Measurements from ENCODE around the gene BMERB1.
"Not testable (repeated sequence)": the region's sequence is repeated elsewhere in the genome, so short reads cannot be mapped to it uniquely, and the experiment has no call there.

The BMERB1 gene

GRCh38 chr16:15434425-15435215, at the start of gene BMERB1:
TSS of gene BMERB1 (plus strand) at chr16:15434588. CDS start at chr16:15434654, 66 bp downstream.
- peak; percentile 62 to 69 for DNase-seq (ENCODE audit: low read depth in 2 of 2)

DNA sequence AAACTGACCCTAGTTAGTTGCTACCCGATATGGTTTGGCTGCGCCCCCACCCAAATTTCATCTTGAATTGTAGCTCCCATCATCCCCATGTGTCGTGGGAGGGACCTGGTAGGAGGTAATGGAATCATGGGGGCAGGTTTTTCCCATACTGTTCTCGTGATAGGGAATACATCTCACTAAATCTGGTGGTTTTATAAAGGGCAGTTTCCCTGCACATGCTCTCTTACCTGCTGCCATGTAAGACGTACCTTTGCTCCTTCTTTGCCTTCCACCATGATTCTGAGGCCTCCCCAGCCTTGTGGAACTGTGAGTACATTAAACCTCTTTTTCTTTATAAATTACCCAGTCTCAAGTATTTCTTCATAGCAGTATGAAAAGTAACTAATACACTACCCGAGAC, 46.3 kb upstream of the BMERB1 start:
- DNase-seq (ENCODE audit: low read depth in 2 of 2), result not testable (repeated sequence)

- DNase-seq (ENCODE audit: low read depth in 2 of 2), result not testable (repeated sequence)
These were observed 44.5 kb upstream of the BMERB1 start for GRCh38 chr16:15389916-15390315.

- not testable (repeated sequence) for DNase-seq (ENCODE audit: low read depth in 2 of 2)
These were observed 41.4 kb upstream of the BMERB1 start for GRCh38 chr16:15393025-15393424.

DNA sequence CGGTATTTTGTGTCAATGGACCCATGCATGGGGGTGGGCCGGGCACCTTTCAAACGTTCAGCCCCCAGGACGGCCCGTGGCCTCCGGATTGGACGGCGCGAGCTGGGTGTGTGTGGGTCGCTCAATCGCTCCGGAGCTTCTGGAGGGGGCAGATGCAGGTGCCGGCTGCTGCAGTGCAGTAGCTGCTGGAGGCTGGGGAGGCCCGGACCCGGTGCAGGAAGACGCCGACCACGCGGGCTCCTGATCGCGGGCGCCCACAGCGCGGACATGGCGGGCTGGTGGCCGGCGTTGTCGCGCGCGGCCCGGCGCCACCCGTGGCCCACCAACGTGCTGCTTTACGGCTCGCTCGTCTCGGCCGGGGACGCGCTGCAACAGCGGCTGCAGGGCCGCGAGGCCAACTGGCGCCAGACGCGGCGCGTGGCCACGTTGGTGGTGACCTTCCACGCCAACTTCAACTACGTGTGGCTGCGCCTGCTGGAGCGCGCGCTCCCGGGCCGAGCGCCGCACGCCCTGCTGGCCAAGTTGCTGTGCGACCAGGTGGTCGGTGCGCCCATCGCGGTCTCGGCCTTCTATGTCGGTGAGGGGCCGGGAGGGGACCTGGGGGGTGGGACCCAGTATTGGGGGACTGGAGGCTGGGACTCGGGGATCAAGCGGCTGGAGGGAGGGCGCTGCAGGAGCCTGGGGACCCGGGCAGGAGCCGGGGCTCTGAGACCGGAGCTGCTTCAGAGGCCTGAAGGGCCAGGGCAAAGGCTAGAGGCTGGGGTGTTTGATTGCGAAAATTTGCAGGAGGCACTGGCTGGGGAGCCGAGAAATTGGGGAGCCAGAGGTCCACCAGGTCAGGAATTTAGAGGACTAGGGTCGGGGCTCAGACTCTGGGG, 38.5 kb upstream of the BMERB1 start, which contains the start of gene MPV17L:
Gene MPV17L (plus strand): TSS at position 124 of the 878 bp plus-strand sequence. CDS start 144 bp downstream, at position 268.
- DNase-seq (ENCODE audit: low read depth in 2 of 2), result not testable (repeated sequence)

GRCh38 chr16:15396509-15396829, 37.9 kb upstream of the BMERB1 start:
- DNase-seq (ENCODE audit: low read depth in 2 of 2), result not testable (repeated sequence)

DNA sequence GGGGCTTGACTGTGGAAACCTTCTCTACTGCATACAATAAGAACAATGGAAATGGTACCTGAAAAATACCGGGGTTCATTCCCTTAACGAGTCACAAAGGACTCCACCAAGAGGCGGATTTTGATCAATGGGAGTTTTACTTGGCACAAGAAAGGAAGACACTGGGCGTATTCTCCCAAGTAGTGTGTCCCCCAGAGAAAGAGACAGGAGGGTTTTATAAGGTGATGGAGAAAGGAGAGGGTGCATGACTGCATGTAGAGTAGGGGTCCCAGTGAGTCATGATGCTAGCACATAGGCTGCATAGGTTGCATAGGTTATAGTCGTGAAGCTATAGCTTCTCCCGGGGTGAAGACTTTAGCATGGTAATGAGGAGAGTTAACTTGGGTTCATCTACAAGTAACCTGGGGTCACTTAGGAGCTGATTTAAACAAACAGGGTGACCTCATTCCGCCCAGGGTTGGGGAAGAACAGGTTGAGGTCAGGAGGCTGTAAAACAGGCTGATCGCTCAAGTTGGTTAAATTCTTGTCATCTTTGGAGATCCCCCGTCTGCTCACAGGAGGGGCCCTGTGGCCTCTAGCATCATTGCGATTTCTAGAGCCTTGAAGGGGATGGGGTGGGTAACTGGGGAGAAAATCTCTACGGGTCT, 37.3 kb upstream of the BMERB1 start:
- DNase-seq (ENCODE audit: low read depth in 2 of 2), result no peak

DNA sequence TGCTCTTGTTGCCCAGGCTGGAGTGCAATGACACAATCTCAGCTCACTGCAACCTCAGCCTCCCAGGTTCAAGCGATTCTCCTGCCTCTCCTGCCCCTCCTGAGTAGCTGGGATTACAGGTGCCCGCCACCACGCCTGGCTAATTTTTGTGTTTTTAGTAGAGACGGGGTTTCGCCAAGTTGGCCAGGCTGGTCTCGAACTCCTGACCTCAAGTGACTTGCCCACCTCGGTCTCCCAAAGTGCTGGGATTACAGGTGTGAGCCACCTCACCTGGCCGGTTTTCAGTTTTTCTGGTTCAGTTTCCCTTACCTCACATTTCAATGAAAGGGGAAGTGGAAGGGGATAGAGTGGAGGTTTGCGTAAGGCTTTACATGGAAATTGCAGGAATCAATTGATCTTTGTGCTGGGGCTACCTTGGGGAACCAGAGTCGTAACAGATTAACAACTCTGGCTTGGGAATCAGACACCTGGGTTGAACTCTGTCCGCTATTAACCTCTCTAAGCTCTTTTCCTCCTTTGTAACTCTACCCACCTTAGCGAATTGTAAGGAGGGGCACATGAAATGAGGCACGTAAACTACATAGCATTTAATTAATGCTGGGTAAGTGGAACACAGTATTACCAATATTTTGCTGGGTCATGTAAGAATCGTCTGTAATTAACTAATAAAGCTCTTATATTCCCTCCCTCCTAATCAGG, 35.6 kb upstream of the BMERB1 start:
- no peak for DNase-seq (ENCODE audit: low read depth in 2 of 2)

DNA sequence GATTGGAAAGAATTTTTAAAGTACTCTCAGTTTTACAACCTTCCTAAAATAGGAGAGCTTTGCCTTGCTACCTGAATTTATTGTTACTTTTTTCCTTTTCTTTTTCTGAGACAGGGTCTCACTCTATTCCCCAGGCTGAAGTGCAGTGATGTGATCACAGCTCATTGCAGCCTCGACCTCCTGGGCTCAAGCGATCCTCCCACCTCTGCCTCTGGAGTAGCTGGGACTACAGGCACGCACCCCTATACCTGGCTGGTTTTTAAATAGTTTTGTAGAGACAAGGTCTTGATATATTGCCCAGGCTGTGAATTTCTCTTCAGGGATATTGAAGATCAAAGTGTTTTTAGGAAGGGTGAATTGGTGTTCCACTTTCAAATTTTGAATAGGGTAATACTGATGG, 35.1 kb upstream of the BMERB1 start:
- no peak for DNase-seq (ENCODE audit: low read depth in 2 of 2)

GRCh38 chr16:15400314-15400713, 34.1 kb upstream of the BMERB1 start:
- DNase-seq (ENCODE audit: low read depth in 2 of 2), result not testable (repeated sequence)

GRCh38 chr16:15401972-15402371, 32.4 kb upstream of the BMERB1 start:
- no peak for DNase-seq (ENCODE audit: low read depth in 2 of 2)

DNA sequence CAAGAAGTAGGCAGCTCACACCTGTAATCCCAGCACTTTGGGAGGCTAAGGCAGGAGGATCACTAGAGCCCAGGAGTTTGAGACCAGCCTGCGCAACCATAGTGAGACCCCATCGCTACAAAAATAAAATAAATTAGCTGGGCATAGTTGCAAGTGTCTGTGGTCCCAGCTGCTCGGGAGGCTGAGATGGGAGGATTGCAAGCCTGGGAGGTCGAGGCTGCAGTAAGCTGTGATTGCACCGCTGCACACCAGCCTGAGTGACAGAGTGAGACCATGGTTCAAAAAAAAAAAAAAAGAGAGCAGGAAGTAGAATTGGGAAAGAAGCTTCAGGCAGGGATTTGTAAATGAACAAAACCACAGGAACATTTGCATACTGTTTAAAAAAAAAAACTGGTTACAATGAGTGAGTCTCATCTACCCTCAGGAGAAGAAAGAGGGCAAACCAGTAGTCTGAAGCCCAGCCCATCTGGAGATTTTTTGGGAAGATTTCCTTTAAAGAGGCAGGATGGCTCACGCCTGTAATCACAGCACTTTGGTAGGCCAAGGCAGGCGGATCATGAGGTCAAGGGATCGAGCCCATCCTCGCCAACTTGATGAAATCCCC, 30.9 kb upstream of the BMERB1 start:
- no peak for DNase-seq (ENCODE audit: low read depth in 2 of 2)

DNA sequence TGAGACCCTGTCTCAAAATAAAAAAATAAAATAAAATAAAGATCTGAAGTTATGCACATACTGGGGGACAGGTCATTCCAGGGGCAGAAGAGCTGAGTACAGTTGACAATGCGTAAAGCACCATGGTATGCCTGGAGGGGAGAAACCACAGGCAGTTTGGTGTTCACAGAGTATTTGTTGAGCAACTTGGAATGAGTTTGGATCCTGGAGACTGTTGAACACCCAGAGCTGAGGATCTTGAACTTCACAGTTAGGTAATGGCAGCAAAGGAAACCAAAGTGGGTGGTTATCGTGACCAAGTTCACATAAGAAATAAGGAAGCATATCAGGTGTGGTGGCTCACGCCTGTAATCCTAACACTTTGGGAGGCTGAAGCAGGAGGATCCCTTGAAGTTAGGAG, 30.3 kb upstream of the BMERB1 start:
- not testable (repeated sequence) for DNase-seq (ENCODE audit: low read depth in 2 of 2)

- DNase-seq (ENCODE audit: low read depth in 2 of 2), result no peak
These were observed 29.6 kb upstream of the BMERB1 start for GRCh38 chr16:15404792-15405191.

DNA sequence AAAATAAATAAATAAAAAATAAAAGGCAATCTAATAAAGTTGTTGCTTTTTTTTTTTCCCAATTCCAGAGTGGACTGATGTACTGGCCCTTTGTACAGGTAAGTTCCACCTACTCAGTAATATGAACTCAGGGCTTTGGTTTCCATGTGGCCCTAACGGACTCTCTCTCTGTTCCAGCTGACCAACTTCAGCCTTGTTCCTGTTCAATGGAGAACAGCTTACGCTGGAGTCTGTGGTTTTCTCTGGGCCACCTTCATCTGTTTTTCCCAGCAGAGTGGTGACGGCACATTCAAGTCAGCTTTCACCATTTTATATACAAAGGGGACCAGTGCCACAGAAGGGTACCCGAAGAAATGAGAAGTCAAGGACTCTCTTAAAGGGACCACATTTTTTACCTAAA, 26.6 kb upstream of the BMERB1 start:
- DNase-seq (ENCODE audit: low read depth in 2 of 2), result not testable (repeated sequence)

DNA sequence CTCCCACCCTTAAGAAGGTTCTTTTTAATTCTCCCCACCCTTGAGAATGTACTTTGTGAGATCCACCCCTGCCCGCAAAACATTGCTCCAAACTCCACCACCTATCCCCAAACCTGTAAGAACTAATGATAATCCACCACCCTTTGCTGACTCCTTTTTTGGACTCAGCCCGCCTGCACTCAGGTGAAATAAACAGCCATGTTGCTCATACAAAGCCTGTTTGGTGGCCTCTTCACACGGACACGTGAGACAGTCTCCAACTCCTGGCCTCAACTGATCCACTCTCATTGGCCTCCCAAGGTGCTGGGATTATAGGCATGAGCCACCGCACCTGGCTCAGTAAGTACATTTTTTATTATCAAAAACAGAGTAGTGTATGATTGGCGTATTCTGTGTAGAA, 24.9 kb upstream of the BMERB1 start:
- not testable (repeated sequence) for DNase-seq (ENCODE audit: low read depth in 2 of 2)

GRCh38 chr16:15415511-15415985, 18.8 kb upstream of the BMERB1 start:
- DNase-seq (ENCODE audit: low read depth in 2 of 2), result no peak

- DNase-seq (ENCODE audit: low read depth in 2 of 2), result no peak
These were observed 17.2 kb upstream of the BMERB1 start for GRCh38 chr16:15417197-15417596.

- DNase-seq (ENCODE audit: low read depth in 2 of 2), result no peak
These were observed 16.2 kb upstream of the BMERB1 start for GRCh38 chr16:15418206-15418605.

DNA sequence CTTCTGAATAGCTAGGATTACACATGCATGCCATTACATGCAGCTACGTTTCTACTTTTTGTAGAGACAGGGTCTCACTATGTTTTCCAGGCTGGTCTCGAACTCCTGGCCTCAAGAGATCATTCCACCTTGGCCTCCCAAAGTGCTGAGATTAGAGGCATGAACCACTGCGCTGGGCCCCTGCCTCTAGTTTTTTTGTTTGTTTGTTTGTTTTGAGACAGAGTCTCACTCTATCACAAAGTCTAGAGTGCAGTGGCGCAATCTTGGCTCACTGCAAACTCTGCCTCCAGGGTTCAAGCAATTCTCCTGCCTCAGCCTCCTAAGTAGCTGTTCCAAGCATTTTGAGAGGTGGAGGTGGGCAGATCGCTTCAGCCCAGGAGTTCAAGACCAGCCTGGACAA, 12.7 kb upstream of the BMERB1 start:
- DNase-seq (ENCODE audit: low read depth in 2 of 2), result not testable (repeated sequence)

DNA sequence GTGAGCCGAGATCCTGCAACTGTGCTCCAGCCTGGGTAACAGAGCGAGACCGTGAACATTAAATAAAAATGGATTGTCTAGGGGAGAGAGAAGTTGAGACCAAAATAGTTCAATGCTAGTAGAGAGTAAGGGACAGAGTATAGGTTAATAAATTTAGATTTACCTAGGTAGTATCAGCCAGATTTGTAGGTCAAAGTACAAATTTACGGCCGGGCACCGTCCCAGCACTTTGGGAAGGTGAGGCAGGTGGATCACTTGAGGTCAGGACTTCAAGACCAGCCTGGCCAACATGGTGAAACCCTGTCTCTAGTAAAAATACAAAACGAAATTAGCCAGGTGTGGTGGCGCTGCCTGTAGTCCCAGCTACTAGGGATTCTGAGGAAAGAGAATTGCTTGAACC, 12.2 kb upstream of the BMERB1 start:
- no peak for DNase-seq (ENCODE audit: low read depth in 2 of 2)

Data from stimulated activated CD4-positive, alpha-beta T cell treated with anti-CD3 and anti-CD28 coated beads, Interleukin-4, amount 100 ng/mL, for 48 hours (primary cell).